Heart left ventricle (tissue), 13 donors: ENCODE measurements around the gene MRM1.

Source experiments
- POLR2A ChIP-seq, 2 donors: fragments of 450-650 bp; IDR thresholded peaks; one replicate each; pipeline ENCODE4 v1.6.1; 2017; ENCODE audit warnings: antibody characterized with exemption in 2 of 2, mild to moderate bottlenecking in 2 of 2, moderate library complexity in 2 of 2
- TF ChIP-seq, protein P1 (sequence below), 12 donors: fragments of 200-600 bp; sonication (generic) in 4 of 12; IDR thresholded peaks; one replicate each; pipeline versions ENCODE4 v1.5.0 to v1.8.0; 2018 to 2022; ENCODE audit warnings: antibody characterized with exemption in 12 of 12, mild to moderate bottlenecking in 5 of 12
- donor health status: ischemic (EF 13 %, LVEDD 7.1; RV severe dilation, severe dysfunction).
- donor health status: DM: no; HTN: yes; CAD: no.
- donor health status: DM: no; HTN: no; CAD: no.
- donor health status: ischemic (EF 25% LVEDD 6.9; RV normal size, moderate dysfunction).
- donor health status: ischemic (EF 25% LVEDD 5.7; RV mildly dilated, moderate dysfunction).
- donor health status: ischemic (EF 35%, LVEDD 5.7; RV mildly dilated, moderate dysfunction).
- donor health status: nonischemic (EF 11% LVEDD 7.7; RV severe dilation, severe dysfunction).
- donor health status: DM: yes; HTN: yes; CAD: no.
- donor health status: PGD.
- donor health status: ischemic (EF 29% LVEDD 5.4; RV normal size, mild dysfunction).
- donor health status: nonischemic (EF 23%, LVEDD 6.1; RV moderate dilation, normal function).

- TF ChIP-seq POLR2A (IDR thresholded peaks at IDR 0.05): no peak
- TF ChIP-seq, protein P1, sequence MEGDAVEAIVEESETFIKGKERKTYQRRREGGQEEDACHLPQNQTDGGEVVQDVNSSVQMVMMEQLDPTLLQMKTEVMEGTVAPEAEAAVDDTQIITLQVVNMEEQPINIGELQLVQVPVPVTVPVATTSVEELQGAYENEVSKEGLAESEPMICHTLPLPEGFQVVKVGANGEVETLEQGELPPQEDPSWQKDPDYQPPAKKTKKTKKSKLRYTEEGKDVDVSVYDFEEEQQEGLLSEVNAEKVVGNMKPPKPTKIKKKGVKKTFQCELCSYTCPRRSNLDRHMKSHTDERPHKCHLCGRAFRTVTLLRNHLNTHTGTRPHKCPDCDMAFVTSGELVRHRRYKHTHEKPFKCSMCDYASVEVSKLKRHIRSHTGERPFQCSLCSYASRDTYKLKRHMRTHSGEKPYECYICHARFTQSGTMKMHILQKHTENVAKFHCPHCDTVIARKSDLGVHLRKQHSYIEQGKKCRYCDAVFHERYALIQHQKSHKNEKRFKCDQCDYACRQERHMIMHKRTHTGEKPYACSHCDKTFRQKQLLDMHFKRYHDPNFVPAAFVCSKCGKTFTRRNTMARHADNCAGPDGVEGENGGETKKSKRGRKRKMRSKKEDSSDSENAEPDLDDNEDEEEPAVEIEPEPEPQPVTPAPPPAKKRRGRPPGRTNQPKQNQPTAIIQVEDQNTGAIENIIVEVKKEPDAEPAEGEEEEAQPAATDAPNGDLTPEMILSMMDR (IDR thresholded peaks at IDR 0.05): no peak
Observed at GRCh38 chr17:36576793-36577192, 24.6 kb upstream of the MRM1 start.
